Uterus (tissue), 2 donors: ENCODE measurements around the gene KCNE1.

Experiments
- CTCF ChIP-seq, 4 experiments: fragments of 200-600 bp in 2 of 4; fragments of 450-650 bp in 2 of 4; sonication (generic) in 2 of 4; IDR thresholded peaks; one replicate each; pipeline ENCODE4 v1.5.1; 2016 to 2019; ENCODE audit warnings: antibody characterized with exemption in 4 of 4, mild to moderate bottlenecking in 2 of 4, moderate library complexity in 1 of 4
- POLR2A ChIP-seq, 2 donors: fragments of 450-650 bp; IDR thresholded peaks; one replicate each; pipeline ENCODE4 v1.6.1; 2016; ENCODE audit warnings: antibody characterized with exemption in 2 of 2, mild to moderate bottlenecking in 1 of 2, moderate library complexity in 1 of 2

- TF ChIP-seq POLR2A (IDR thresholded peaks at IDR 0.05) = no peak
- no peak for TF ChIP-seq CTCF (IDR thresholded peaks at IDR 0.05)
Observed at GRCh38 chr21:34517039-34517438, 5.0 kb upstream of the KCNE1 start.
